Measurements from ENCODE around the gene TSPAN31.
"Not testable (repeated sequence)": the region's sequence is repeated elsewhere in the genome, so short reads cannot be mapped to it uniquely, and the experiment has no call there.

The TSPAN31 gene

GRCh38 chr12:57769594-57769993 lies 24.8 kb downstream of the TSPAN31 start:
- no peak for DNase-seq

- DNase-seq, result no peak
These were observed 25.9 kb downstream of the TSPAN31 start for GRCh38 chr12:57770734-57771133.

- peak; percentile 84 for DNase-seq
These were observed 26.5 kb downstream of the TSPAN31 start for GRCh38 chr12:57771236-57771872.

- peak; percentile 90 for DNase-seq
These were observed 27.1 kb downstream of the TSPAN31 start, which contains the start of gene METTL1 for GRCh38 chr12:57771873-57772428. METTL1 (minus strand) TSS chr12:57772105; CDS start chr12:57772083, 22 bp downstream.

GRCh38 chr12:57772429-57773322 lies 27.8 kb downstream of the TSPAN31 start, which contains the start of gene EEF1AKMT3:
EEF1AKMT3 (plus strand) TSS chr12:57772614; CDS start chr12:57772725, 111 bp downstream.
- no peak for DNase-seq

- not testable (repeated sequence) for DNase-seq
These were observed 29.8 kb downstream of the TSPAN31 start for GRCh38 chr12:57774634-57775033.

- DNase-seq, result no peak
These were observed 30.2 kb downstream of the TSPAN31 start for GRCh38 chr12:57775044-57775443.

- no peak for DNase-seq
These were observed 30.9 kb downstream of the TSPAN31 start for GRCh38 chr12:57775563-57776246.

- DNase-seq, result no peak
These were observed 31.4 kb downstream of the TSPAN31 start for GRCh38 chr12:57776247-57776587.

- no peak for DNase-seq
These were observed 32.5 kb downstream of the TSPAN31 start for GRCh38 chr12:57777367-57777766.

- no peak for DNase-seq
These were observed 33.1 kb downstream of the TSPAN31 start for GRCh38 chr12:57777911-57778310.

- DNase-seq, result no peak
These were observed 34.9 kb downstream of the TSPAN31 start for GRCh38 chr12:57779736-57780135.

GRCh38 chr12:57780284-57780897 lies 35.6 kb downstream of the TSPAN31 start:
- no peak for DNase-seq

- no peak for DNase-seq
These were observed 36.4 kb downstream of the TSPAN31 start for GRCh38 chr12:57781244-57781643.

- no peak for DNase-seq
These were observed 37.0 kb downstream of the TSPAN31 start for GRCh38 chr12:57781801-57782200.

- no peak for DNase-seq
These were observed 37.4 kb downstream of the TSPAN31 start for GRCh38 chr12:57782243-57782607.

- DNase-seq, result peak; percentile 93
These were observed 38.0 kb downstream of the TSPAN31 start, which contains the start of gene TSFM for GRCh38 chr12:57782608-57783465. TSFM (plus strand) TSS chr12:57782787; CDS start chr12:57782802, 15 bp downstream.

GRCh38 chr12:57783466-57783801 lies 38.6 kb downstream of the TSPAN31 start:
- no peak for DNase-seq

- DNase-seq, result no peak
These were observed 39.0 kb downstream of the TSPAN31 start for GRCh38 chr12:57783861-57784260.

- DNase-seq, result no peak
These were observed 49.1 kb downstream of the TSPAN31 start for GRCh38 chr12:57793920-57794319.

GRCh38 chr12:57795354-57795753 lies 50.5 kb downstream of the TSPAN31 start:
- no peak for DNase-seq

- DNase-seq, result no peak
These were observed 52.2 kb downstream of the TSPAN31 start for GRCh38 chr12:57796996-57797395.
